ENCODE measurements around the gene MROH9.

The MROH9 gene, protein sequence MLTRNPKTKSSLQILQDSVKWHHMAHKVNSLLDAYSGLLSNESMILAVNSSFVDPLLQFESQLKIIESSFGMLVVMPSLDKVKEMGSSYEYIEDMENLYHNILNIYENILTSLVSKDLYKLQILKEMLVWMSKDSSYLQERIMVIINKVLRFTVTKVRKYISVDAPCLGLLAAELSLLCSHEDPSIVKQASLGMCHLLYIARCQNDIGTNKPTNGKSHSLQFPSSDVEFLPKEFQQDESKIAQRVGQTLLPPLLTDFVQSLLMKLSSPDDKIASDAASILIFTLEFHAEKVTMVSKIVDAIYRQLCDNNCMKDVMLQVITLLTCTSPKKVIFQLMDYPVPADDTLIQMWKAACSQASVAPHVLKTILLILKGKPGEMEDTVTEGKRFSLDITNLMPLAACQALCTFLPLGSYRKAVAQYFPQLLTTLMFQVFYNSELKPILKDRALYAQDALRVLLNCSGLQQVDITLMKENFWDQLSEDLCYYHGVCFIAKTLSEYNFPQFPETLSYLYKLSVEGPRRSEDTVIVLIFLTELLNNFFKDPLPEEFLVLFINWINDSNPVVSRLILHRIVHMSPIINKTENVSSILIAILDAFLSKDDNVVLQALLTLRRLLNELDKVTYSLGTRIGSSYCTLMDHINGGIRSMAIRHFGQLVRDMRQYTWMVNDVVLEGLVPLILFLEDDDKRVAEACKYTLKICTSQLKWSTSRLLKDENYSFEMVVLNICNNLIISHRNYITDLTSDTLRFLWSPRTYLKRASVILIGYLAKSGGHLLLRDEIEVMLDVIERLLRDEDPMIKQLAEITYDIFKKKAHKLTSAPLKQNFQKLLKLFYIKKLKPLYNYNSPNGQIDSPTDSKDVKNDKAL

GRCh38 chr1:170935231-170935630 lies at the start of gene MROH9:
Gene MROH9, plus strand, starts transcription at chr1:170935534. Its CDS starts 10,023 bp downstream, at chr1:170945557.
- Histone ChIP-seq H3K9ac (ENCODE audit: low read length) (no peak within 1 kb of the TSS), H4K20me1 (ENCODE audit: low read depth, low read length) (no peaks in the 10 kb centered on the region), H3K27ac (ENCODE audit: low read depth, low read length) (no peak within 1 kb of the TSS), H3K27me3 (ENCODE audit: low read length) (no peaks in the 10 kb centered on the region), H3K4me3 (ENCODE audit: insufficient read depth, low read length, poor library complexity, severe bottlenecking) (no peak within 1 kb of the TSS), H3K36me3 (ENCODE audit: low read length) (no peaks in the 10 kb centered on the region), H3K9me2 (replicated peaks; ENCODE audit: insufficient read depth, low read length) (no peaks in the 10 kb centered on the region), H3K9me3 (ENCODE audit: insufficient read depth, low read length) (no peaks in the 10 kb centered on the region), H3K79me2 (ENCODE audit: insufficient read depth, low read length) (no peaks in the 10 kb centered on the region), H3F3A (ENCODE audit: insufficient read depth) (no peaks in the 10 kb centered on the region), H3K4me2 (ENCODE audit: low read depth, low read length, poor library complexity, severe bottlenecking) (no peak within 1 kb of the TSS), H2AFZ (ENCODE audit: low read depth, low read length, severe bottlenecking) (no peak within 1 kb of the TSS)
- TF ChIP-seq EZH2phosphoT487 (conservative IDR thresholded peaks at IDR 0.05; ENCODE audit: low read length) (no peak), CTCF (IDR thresholded peaks at IDR 0.05; ENCODE audit: insufficient read depth, low read length, poor library complexity, severe bottlenecking) (no peak)

DNA sequence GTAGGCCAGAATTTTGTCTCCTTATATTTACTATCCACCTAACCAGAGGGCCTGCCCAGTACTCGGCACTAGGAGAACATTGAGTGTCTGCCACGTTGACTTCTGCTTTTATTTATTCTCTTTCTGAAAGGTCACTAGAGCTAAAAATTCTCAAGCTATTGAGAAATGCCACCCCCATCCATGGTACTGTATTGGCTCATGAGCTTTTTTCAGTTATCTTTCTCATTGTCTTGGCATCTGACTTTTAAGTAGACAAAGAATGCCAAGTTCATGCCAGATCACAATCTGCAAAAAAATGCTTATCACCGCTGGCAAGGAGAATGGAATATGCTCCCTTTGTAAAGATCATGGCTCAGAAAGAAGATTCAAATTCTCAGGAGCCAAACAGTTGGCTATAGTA lies 49.8 kb upstream of the MROH9 start:
- Histone ChIP-seq H3F3A (ENCODE audit: insufficient read depth) (no peaks in the 10 kb centered on the region), H3K9ac (ENCODE audit: low read length) (no peak overlapping the region), H4K20me1 (ENCODE audit: low read depth, low read length) (no peaks in the 10 kb centered on the region), H3K79me2 (ENCODE audit: insufficient read depth, low read length) (no peaks in the 10 kb centered on the region), H3K9me2 (replicated peaks; ENCODE audit: insufficient read depth, low read length) (no peaks in the 10 kb centered on the region), H3K4me3 (ENCODE audit: insufficient read depth, low read length, poor library complexity, severe bottlenecking) (no peak overlapping the region), H3K27me3 (ENCODE audit: low read length) (no peaks in the 10 kb centered on the region), H3K9me3 (ENCODE audit: insufficient read depth, low read length) (no peaks in the 10 kb centered on the region), H3K36me3 (ENCODE audit: low read length) (no peaks in the 10 kb centered on the region), H3K27ac (ENCODE audit: low read depth, low read length) (no peak overlapping the region), H2AFZ (ENCODE audit: low read depth, low read length, severe bottlenecking) (no peak overlapping the region), H3K4me2 (ENCODE audit: low read depth, low read length, poor library complexity, severe bottlenecking) (no peak overlapping the region)
- TF ChIP-seq CTCF (IDR thresholded peaks at IDR 0.05; ENCODE audit: insufficient read depth, low read length, poor library complexity, severe bottlenecking) = no peak
- TF ChIP-seq EZH2phosphoT487 (conservative IDR thresholded peaks at IDR 0.05; ENCODE audit: low read length) = no peak

DNA sequence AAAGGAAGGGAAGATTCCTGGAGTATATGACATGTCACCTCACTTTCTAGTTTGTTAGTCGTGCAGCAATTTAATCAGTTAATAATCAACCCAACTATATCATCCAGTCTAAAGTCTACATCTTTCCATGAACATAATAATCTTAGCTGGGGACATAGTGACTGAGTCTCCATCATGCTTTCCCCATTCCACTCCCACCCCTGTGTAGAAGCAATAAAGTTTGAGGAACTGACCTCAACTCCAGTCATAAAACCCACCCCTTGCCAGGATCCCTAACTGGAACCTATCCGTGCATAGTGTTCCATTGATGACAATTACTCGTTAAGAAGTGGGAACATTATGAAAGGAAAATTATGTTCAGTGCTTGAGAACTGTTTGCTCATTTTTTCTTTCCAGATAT lies 48.9 kb upstream of the MROH9 start:
- H3K79me2 ChIP-seq (ENCODE audit: insufficient read depth, low read length) = no peaks in the 10 kb centered on the region
- no peaks in the 10 kb centered on the region for H3K9me3 ChIP-seq (ENCODE audit: insufficient read depth, low read length)
- H3K4me2 ChIP-seq (ENCODE audit: low read depth, low read length, poor library complexity, severe bottlenecking) = no peak overlapping the region
- TF ChIP-seq EZH2phosphoT487 (conservative IDR thresholded peaks at IDR 0.05; ENCODE audit: low read length) (no peak), CTCF (IDR thresholded peaks at IDR 0.05; ENCODE audit: insufficient read depth, low read length, poor library complexity, severe bottlenecking) (no peak)
- no peaks in the 10 kb centered on the region for H3K9me2 ChIP-seq (replicated peaks; ENCODE audit: insufficient read depth, low read length)
- no peak overlapping the region for H3K27ac ChIP-seq (ENCODE audit: low read depth, low read length)
- H3K4me3 ChIP-seq (ENCODE audit: insufficient read depth, low read length, poor library complexity, severe bottlenecking) = no peak overlapping the region
- H3K27me3 ChIP-seq (ENCODE audit: low read length) = no peaks in the 10 kb centered on the region
- H3K9ac ChIP-seq (ENCODE audit: low read length) = no peak overlapping the region
- no peaks in the 10 kb centered on the region for H3F3A ChIP-seq (ENCODE audit: insufficient read depth)
- no peaks in the 10 kb centered on the region for H4K20me1 ChIP-seq (ENCODE audit: low read depth, low read length)
- no peaks in the 10 kb centered on the region for H3K36me3 ChIP-seq (ENCODE audit: low read length)
- H2AFZ ChIP-seq (ENCODE audit: low read depth, low read length, severe bottlenecking) = no peak overlapping the region

Data from SU-DHL-6 (cell line).